Lower lobe of right lung (tissue), 2 donors: ENCODE data around the gene MAGI1. TPM values are rescaled to one million over a fixed set of nuclear protein-coding genes. Genes with fewer than 3 reads are reported as not detected.

Source experiments
- ATAC-seq, 2 donors: fragments of 200-7000 bp; cut with Tn5 transposase; one replicate each; pipeline ENCODE4 v1.9.1; 2020 to 2022; ENCODE audit warnings: mild to moderate bottlenecking in 2 of 2, moderate library complexity in 2 of 2
- DNase-seq: peaks from one replicate; pipeline ENCODE4 v3.0.0-alpha.2; 2020
- H3K27ac ChIP-seq: fragments of 200-600 bp; one replicate; pipeline ENCODE4 v1.8.0; 2022
- H3K27me3 ChIP-seq: fragments of 200-600 bp; one replicate; pipeline ENCODE4 v1.8.0; 2022; ENCODE audit warnings: low read depth
- H3K36me3 ChIP-seq: fragments of 200-600 bp; one replicate; pipeline ENCODE4 v1.8.0; 2022; ENCODE audit warnings: mild to moderate bottlenecking
- H3K4me1 ChIP-seq: fragments of 200-600 bp; one replicate; pipeline ENCODE4 v1.8.0; 2022
- H3K4me3 ChIP-seq: fragments of 200-600 bp; one replicate; pipeline ENCODE4 v1.8.0; 2022; ENCODE audit warnings: mild to moderate bottlenecking
- H3K9me3 ChIP-seq: fragments of 200-600 bp; one replicate; pipeline ENCODE4 v1.8.0; 2022
- CTCF ChIP-seq: fragments of 200-600 bp; IDR thresholded peaks from one replicate; pipeline ENCODE4 v1.8.0; 2022; ENCODE audit warnings: antibody characterized with exemption, mild to moderate bottlenecking
- intact Hi-C: fragments of 100-400 bp; cut with DNase I; formaldehyde crosslinking; loops from one replicate; pipeline ENCODE4 v1.11.0; 2022
- total RNA-seq: library from RNA; stranded (reverse); fragmentation: NEBNext Ultra II Directional; extraction: Animal tissue kit (Norgen Biotek cat#: 25700); gene quantifications from one replicate; pipeline ENCODE4 v1.2.1, GENCODE V29; 2021
- donor health status: DM: no; HTN: yes; CAD: no; lungs with severe emphysema.

Gene MAGI1
- total RNA-seq, 1 donor from 2014 or later = 35.5 TPM

DNA sequence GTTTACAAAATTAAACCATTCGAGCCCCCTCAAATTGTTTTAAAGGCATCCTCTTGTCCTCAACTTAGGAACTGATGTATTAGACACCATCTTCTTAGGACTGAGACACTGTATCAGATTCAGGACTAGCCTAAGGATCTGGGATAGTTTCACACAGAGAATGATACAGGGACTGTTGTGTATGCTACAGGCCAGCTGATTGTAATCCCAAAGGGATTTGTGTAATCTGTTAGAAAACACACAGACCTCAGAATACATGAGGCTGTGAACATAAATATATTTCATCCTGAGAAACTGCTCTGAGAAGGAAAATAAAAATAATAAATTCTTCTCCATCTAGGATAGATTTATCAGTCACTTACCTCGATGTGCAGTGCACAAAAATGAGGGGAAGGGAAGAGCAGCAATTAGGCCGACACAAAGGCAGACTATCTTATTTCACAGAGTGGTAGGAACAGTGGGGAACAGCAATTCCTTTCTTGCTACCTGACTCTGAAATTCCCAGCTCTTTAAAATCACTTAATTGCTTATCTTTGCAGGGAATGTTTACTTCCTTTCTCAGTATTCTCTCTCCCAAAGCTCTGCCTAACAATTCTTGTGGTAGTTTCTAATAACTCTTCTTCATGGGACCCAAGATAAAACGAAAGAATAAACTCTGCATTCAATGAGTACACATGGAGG, 322.5 kb downstream of the MAGI1 start:
- ATAC-seq = no peak
- Histone ChIP-seq H3K4me3 (no peak overlapping the region), H3K27me3 (no peaks in the 10 kb centered on the region), H3K27ac (no peak overlapping the region), H3K36me3 (no peaks in the 10 kb centered on the region), H3K9me3 (no peaks in the 10 kb centered on the region), H3K4me1 (no peaks in the 10 kb centered on the region)
- intact Hi-C loops = no loop called here
- no peak for DNase-seq
- no peak for TF ChIP-seq CTCF

GRCh38 chr3:65714134-65714533, 324.6 kb downstream of the MAGI1 start:
- no peak for TF ChIP-seq CTCF
- H3K36me3 ChIP-seq = no peaks in the 10 kb centered on the region
- ATAC-seq = peak; percentile 43 to 67
- H3K4me3 ChIP-seq = no peak overlapping the region
- no peaks in the 10 kb centered on the region for H3K4me1 ChIP-seq
- H3K27ac ChIP-seq = no peak overlapping the region
- no peak for DNase-seq
- intact Hi-C loops = no loop called here
- H3K27me3 ChIP-seq = no peaks in the 10 kb centered on the region
- no peaks in the 10 kb centered on the region for H3K9me3 ChIP-seq

- no peaks in the 10 kb centered on the region for H3K4me1 ChIP-seq
- no peak for TF ChIP-seq CTCF
- intact Hi-C loops = no loop called here
- H3K27ac ChIP-seq = no peak overlapping the region
- no peaks in the 10 kb centered on the region for H3K27me3 ChIP-seq
- H3K4me3 ChIP-seq = no peak overlapping the region
- H3K9me3 ChIP-seq = no peaks in the 10 kb centered on the region
- ATAC-seq = no peak
- DNase-seq = no peak
- H3K36me3 ChIP-seq = no peaks in the 10 kb centered on the region
Observed at GRCh38 chr3:65713016-65713415, 325.7 kb downstream of the MAGI1 start.

GRCh38 chr3:65712140-65712539, 326.6 kb downstream of the MAGI1 start:
- Histone ChIP-seq H3K9me3 (no peaks in the 10 kb centered on the region), H3K36me3 (no peaks in the 10 kb centered on the region), H3K4me3 (no peak overlapping the region), H3K27ac (no peak overlapping the region), H3K27me3 (no peaks in the 10 kb centered on the region), H3K4me1 (no peaks in the 10 kb centered on the region)
- intact Hi-C loops = no loop called here
- TF ChIP-seq CTCF = no peak
- DNase-seq = no peak
- ATAC-seq = no peak

GRCh38 chr3:65706776-65707568, 331.7 kb downstream of the MAGI1 start:
- DNase-seq (no peak), ATAC-seq (no peak)
- no peak for TF ChIP-seq CTCF
- no peaks in the 10 kb centered on the region for H3K4me1 ChIP-seq
- H3K36me3 ChIP-seq = no peaks in the 10 kb centered on the region
- intact Hi-C loops = no loop called here
- H3K27ac ChIP-seq = no peak overlapping the region
- H3K9me3 ChIP-seq = no peaks in the 10 kb centered on the region
- H3K4me3 ChIP-seq = no peak overlapping the region
- H3K27me3 ChIP-seq = no peaks in the 10 kb centered on the region
